IPS-18a (cell line): ENCODE measurements around the gene EZR.

ENCODE experiments used
- H3K27ac ChIP-seq: one replicate; pipeline ENCODE4 v1.5.1; 2013; ENCODE audit warnings: low read length
- H3K27me3 ChIP-seq: one replicate; pipeline ENCODE4 v1.6.1; 2013; ENCODE audit warnings: mild to moderate bottlenecking, low read length; ENCODE audit not compliant: control insufficient read depth, insufficient read depth
- H3K36me3 ChIP-seq: one replicate; pipeline ENCODE4 v1.6.1; 2013; ENCODE audit warnings: low read depth, low read length; ENCODE audit not compliant: control insufficient read depth
- H3K4me1 ChIP-seq: one replicate; pipeline ENCODE4 v1.6.1; 2013; ENCODE audit warnings: low read depth, low read length; ENCODE audit not compliant: control insufficient read depth
- H3K4me3 ChIP-seq: one replicate; pipeline ENCODE4 v1.5.1; 2013; ENCODE audit warnings: low read length
- H3K9ac ChIP-seq: one replicate; pipeline ENCODE4 v1.6.1; 2013; ENCODE audit warnings: mild to moderate bottlenecking, low read length, moderate library complexity
- H3K9me3 ChIP-seq: one replicate; pipeline ENCODE4 v1.6.1; 2013; ENCODE audit warnings: low read depth, low read length; ENCODE audit not compliant: control insufficient read depth

EZR gene

GRCh38 chr6:158777510-158777909 lies 41.7 kb downstream of the EZR start:
- Histone ChIP-seq H3K9me3 (no peaks in the 10 kb centered on the region), H3K4me1 (peaks cover 6% of the 10 kb centered on the region), H3K9ac (no peak overlapping the region), H3K27me3 (no peaks in the 10 kb centered on the region), H3K36me3 (peaks cover 92% of the 10 kb centered on the region), H3K4me3 (no peak overlapping the region), H3K27ac (no peak overlapping the region)

GRCh38 chr6:158776737-158777136 lies 42.4 kb downstream of the EZR start:
- peaks cover 92% of the 10 kb centered on the region for H3K36me3 ChIP-seq
- H3K27me3 ChIP-seq, result no peaks in the 10 kb centered on the region
- H3K9ac ChIP-seq, result no peak overlapping the region
- H3K9me3 ChIP-seq, result no peaks in the 10 kb centered on the region
- H3K4me3 ChIP-seq, result no peak overlapping the region
- H3K27ac ChIP-seq, result no peak overlapping the region
- peaks cover 6% of the 10 kb centered on the region for H3K4me1 ChIP-seq

GRCh38 chr6:158775832-158776231 lies 43.3 kb downstream of the EZR start:
- Histone ChIP-seq H3K27me3 (no peaks in the 10 kb centered on the region), H3K9me3 (no peaks in the 10 kb centered on the region), H3K36me3 (peaks cover 92% of the 10 kb centered on the region), H3K27ac (no peak overlapping the region), H3K9ac (no peak overlapping the region), H3K4me1 (peaks cover 6% of the 10 kb centered on the region), H3K4me3 (no peak overlapping the region)

- H3K9me3 ChIP-seq, result no peaks in the 10 kb centered on the region
- H3K36me3 ChIP-seq, result peaks cover 93% of the 10 kb centered on the region
- H3K27me3 ChIP-seq, result no peaks in the 10 kb centered on the region
- no peak overlapping the region for H3K4me3 ChIP-seq
- H3K9ac ChIP-seq, result no peak overlapping the region
- H3K4me1 ChIP-seq, result peaks cover 6% of the 10 kb centered on the region
- H3K27ac ChIP-seq, result no peak overlapping the region
Measured at GRCh38 chr6:158774717-158775449, 44.3 kb downstream of the EZR start.

GRCh38 chr6:158773581-158774449 lies 45.4 kb downstream of the EZR start:
- H3K4me3 ChIP-seq, result no peak overlapping the region
- no peaks in the 10 kb centered on the region for H3K9me3 ChIP-seq
- H3K27ac ChIP-seq, result no peak overlapping the region
- peaks cover 6% of the 10 kb centered on the region for H3K4me1 ChIP-seq
- no peak overlapping the region for H3K9ac ChIP-seq
- no peaks in the 10 kb centered on the region for H3K27me3 ChIP-seq
- peaks cover 99% of the 10 kb centered on the region for H3K36me3 ChIP-seq

GRCh38 chr6:158772851-158773371 lies 46.3 kb downstream of the EZR start:
- Histone ChIP-seq H3K4me1 (peaks cover 6% of the 10 kb centered on the region), H3K9ac (no peak overlapping the region), H3K4me3 (no peak overlapping the region), H3K27me3 (no peaks in the 10 kb centered on the region), H3K36me3 (peaks cover 99% of the 10 kb centered on the region), H3K27ac (no peak overlapping the region), H3K9me3 (no peaks in the 10 kb centered on the region)

GRCh38 chr6:158772172-158772571 lies 47.0 kb downstream of the EZR start:
- Histone ChIP-seq H3K4me3 (no peak overlapping the region), H3K9me3 (no peaks in the 10 kb centered on the region), H3K27me3 (no peaks in the 10 kb centered on the region), H3K27ac (no peak overlapping the region), H3K4me1 (peaks cover 6% of the 10 kb centered on the region), H3K36me3 (peaks cover 99% of the 10 kb centered on the region), H3K9ac (no peak overlapping the region)

- Histone ChIP-seq H3K9me3 (no peaks in the 10 kb centered on the region), H3K27me3 (no peaks in the 10 kb centered on the region), H3K9ac (no peak overlapping the region), H3K4me3 (no peak overlapping the region), H3K36me3 (peaks cover 99% of the 10 kb centered on the region), H3K4me1 (peaks cover 6% of the 10 kb centered on the region), H3K27ac (no peak overlapping the region)
Measured at GRCh38 chr6:158771399-158772152, 47.6 kb downstream of the EZR start.

GRCh38 chr6:158770533-158771330 lies 48.4 kb downstream of the EZR start:
- Histone ChIP-seq H3K4me3 (no peak overlapping the region), H3K27me3 (no peaks in the 10 kb centered on the region), H3K36me3 (peaks cover 99% of the 10 kb centered on the region), H3K4me1 (peaks cover 6% of the 10 kb centered on the region), H3K9me3 (no peaks in the 10 kb centered on the region), H3K27ac (no peak overlapping the region), H3K9ac (no peak overlapping the region)

GRCh38 chr6:158769771-158770432 lies 49.3 kb downstream of the EZR start:
- H3K9me3 ChIP-seq, result no peaks in the 10 kb centered on the region
- peaks cover 6% of the 10 kb centered on the region for H3K4me1 ChIP-seq
- no peak overlapping the region for H3K4me3 ChIP-seq
- H3K27ac ChIP-seq, result no peak overlapping the region
- H3K27me3 ChIP-seq, result no peaks in the 10 kb centered on the region
- peaks cover 98% of the 10 kb centered on the region for H3K36me3 ChIP-seq
- no peak overlapping the region for H3K9ac ChIP-seq
